Left lobe of liver (tissue), 2 donors: Measurements from ENCODE around the gene CDC42EP3. TPM values are rescaled to one million over a fixed set of nuclear protein-coding genes. Genes with fewer than 3 reads are reported as not detected.
A peak's percentile ranks its signal among the peaks of the same experiment; 100 is the strongest.

ENCODE experiments used
- ATAC-seq: fragments of 200-7000 bp; cut with Tn5 transposase; one replicate; pipeline ENCODE4 v1.9.1; 2020; ENCODE audit warnings: mild to moderate bottlenecking, moderate library complexity
- DNase-seq: peaks from one replicate; pipeline ENCODE4 v3.0.0-alpha.2; 2020; ENCODE audit warnings: low spot score
- total RNA-seq: library from RNA; stranded (reverse); gene quantifications from one replicate; pipeline ENCODE4 v1.2.1, GENCODE V29; 2021
- donor health status: DM: no; HTN: no; CAD: no; lungs with moderate emphysema.
- donor health status: DM: no; HTN: yes; CAD: no.

CDC42EP3 gene
- total RNA-seq, 1 donor from 2014 or later: 3.4 TPM

DNA sequence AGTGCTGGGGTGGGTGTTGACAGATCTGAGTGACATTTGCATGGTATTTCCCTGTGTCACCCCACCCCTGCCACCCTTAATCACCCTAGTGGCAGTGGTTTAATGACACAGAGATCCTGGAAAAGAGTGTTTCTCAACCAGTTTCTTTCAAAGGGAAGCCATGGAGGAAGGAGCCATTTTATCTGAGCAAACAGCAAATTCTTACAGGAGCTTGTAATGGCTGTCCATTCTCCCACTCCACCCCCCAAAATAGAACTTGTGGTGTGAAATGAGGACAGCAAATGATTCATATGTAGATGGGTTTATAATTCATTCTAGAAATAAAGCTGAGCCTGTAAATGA lies 51.5 kb downstream of the CDC42EP3 start:
- DNase-seq: no peak
- ATAC-seq: no peak

DNA sequence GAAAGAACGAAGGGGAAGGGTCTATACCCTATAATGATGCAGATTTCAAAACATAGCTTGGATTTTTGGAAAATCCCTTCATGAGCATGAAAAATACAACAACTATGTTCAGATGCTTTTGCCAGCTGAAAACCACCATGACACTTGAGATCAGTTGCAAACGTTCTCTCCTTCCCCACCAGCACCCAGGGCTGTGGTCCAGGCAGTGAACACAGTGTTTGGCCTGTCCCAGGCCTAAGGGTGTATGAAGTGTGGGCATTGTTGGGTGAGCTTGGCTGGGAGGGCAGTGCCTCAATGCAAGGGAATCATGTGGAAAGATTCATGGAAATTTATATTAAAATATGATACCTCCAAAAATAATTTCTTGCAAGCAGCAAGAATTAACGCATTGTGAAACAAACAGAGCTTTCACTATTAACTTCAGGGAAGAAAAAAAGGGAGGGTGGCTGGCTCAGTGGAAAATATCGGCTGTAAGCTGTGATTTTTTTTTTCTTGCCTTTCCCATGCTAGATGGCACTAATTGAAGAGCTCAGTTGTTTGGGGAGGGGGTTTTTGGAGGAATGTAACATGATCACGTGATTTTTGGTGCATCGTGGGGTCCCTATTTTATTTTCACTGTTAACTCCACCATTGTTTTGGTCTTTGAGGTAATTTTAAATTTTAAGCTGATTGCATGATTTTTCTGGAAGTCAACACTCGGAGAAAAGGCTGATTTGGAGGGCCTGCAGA lies 52.0 kb downstream of the CDC42EP3 start:
- DNase-seq (no peak), ATAC-seq (no peak)

DNA sequence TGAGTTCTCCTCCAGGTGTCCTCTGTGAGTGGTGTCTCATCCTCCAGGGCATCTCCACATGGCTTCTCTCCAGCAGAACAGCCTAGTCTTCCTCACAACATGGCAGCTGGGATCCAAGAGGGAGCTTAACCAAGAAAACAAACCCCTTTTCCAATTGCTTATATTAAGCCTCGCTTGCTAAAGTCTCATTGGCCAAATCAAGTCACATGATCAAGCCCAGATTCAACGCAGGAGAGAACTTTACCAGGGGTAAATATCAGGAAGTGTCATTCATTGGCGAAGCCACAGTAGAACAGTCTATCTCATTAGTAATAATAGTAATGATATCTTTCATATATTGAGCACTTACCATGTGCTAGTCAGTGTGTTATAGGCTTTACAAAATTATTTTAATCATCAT lies 53.1 kb downstream of the CDC42EP3 start:
- ATAC-seq: no peak
- DNase-seq: no peak

DNA sequence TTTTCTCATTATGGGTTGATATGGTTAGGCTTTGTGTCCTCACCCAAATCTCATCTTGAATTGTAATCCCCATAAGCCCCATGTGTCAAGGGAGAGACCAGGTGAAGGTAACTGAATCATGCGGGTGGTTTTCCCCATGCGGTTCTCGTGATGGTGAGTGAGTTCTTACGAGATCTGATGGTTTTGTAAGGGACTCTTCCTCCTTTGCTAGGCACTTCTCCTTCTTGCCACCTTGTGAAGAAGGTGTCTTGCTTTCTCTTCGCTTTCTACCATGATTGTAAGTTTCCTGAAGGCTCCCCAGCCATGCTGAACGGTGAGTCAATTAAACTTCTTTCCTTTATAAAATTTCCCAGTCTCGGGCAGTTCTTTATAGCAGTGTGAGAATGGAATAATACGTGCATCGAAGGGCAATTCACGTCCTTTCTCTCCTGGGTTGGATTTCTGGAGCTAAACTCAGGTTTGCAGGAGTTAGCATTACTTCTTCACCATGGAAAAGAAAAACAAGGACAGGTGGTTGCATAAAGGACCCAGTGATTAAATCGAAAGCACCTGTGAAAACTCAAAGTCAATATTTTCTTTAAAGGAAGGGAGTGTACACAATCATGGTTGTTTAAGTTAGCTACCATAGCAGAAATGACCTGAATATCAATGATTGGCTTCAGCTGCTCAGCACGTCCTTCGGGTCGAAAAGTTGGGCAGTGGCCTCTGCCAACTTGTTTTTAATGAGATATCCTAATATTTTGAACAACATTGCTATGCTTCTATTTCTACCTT lies 54.1 kb downstream of the CDC42EP3 start:
- DNase-seq: no peak
- no peak for ATAC-seq

DNA sequence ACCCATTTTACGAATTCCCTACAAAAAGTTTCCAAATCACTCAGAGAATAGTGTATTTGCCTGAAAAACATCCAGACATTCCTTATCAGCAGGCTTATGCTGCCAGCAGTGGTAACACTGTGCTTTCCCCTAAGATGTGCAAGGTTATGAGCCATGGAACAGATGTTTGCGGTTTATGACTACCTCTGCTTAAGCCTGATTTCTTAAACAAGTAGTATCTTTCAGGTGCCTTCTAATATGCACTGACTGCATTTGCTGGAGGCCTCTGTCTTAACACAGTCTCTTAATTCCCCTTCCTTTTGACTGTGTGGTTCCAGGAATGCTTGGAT lies 54.8 kb downstream of the CDC42EP3 start:
- DNase-seq (no peak), ATAC-seq (no peak)

DNA sequence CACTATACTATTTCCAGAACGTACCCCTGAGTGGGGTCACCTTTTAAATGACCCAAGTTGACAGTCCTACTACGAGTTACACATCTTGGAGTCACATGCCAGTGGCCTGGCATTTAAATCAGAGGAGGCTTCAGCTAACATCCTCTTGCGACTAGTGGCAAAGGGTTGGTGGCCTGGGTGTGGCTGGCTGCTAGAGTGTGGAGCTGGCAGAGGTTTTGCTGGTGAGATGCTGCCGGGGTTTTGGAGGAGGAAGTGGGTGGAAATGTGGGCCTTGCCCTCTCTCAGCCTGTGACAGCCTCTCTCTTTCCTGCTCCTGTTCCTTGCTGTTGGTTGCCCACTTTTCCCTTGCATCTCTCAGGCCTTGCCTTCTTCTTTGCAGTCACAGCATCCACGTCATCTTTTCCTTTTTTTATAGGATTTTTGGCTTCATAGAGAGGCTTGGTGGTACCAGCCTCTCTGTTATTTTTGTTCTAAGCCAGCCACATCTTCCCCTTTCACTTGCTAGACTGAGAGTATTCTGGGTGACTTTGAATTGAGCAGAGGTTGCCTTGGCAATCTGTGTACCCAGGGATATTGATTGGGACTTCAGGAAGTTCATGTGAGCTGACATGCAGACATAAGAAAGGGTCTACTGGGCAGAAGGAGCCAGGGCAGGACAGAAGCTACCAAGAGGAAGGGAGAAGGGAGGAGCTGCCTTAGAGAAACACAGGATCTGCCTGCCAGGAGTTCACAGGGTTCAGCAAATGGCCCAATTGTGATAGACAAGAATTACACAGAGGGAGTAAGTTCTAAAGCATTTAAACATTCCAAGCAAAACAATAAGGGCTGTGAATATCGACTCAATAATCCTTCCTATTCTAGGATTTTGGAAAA lies 55.4 kb downstream of the CDC42EP3 start:
- ATAC-seq (peak; percentile 36), DNase-seq (no peak)

DNA sequence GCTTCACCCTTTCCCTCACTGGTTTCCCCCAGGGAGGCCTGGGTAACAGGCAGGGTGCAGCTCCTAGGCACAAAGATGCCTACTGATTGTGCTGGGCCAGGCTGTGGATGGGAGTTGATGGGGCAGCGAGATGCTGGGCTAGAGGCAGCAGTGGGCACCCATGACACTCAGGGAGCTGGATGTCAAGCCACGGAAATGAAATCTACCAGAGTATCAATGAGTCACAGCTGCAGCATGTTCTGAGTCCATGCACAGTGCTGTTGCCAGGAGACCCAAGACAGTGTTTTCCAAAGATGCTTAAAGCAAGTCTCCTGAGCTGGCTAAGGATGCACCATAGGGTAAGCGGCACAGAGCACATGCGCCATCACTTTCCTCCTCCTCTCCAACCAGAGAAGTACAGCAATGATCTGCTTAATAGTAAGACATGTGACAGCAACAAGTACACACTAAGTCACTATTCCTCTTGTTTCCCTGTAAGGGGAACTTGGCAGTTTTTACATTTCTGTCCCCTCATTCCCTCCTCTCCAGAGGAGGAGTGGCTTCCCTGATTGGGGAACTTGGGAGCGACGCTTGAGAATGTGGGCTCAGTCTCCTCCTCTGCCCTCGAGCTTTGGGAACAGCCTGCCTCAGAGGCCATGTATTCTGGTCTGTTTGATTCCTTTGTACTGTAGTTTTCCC lies 57.2 kb downstream of the CDC42EP3 start:
- DNase-seq: no peak

DNA sequence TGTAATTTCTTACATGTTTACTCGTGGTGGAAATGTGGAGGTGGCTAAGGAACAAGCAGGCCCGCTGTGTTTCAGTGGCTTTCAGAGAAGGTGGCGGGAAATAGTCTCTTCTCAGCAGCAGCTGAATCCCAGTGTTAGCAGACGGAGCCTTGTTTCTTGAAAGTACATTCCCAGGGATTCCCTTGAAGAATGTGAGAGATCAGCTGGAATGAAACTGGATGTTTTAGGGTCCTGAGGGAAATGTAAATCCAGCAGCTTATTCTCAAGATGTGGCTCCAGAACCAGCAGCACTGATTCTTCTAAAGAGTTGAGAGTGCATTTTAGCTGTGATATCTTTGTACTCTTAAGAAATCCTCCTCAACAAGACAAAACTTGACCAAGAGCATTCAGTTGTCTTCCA lies 59.1 kb downstream of the CDC42EP3 start:
- DNase-seq (no peak), ATAC-seq (no peak)

More for the DNA sequence above, 57.2 kb downstream of the CDC42EP3 start:
- ATAC-seq: no peak

DNA sequence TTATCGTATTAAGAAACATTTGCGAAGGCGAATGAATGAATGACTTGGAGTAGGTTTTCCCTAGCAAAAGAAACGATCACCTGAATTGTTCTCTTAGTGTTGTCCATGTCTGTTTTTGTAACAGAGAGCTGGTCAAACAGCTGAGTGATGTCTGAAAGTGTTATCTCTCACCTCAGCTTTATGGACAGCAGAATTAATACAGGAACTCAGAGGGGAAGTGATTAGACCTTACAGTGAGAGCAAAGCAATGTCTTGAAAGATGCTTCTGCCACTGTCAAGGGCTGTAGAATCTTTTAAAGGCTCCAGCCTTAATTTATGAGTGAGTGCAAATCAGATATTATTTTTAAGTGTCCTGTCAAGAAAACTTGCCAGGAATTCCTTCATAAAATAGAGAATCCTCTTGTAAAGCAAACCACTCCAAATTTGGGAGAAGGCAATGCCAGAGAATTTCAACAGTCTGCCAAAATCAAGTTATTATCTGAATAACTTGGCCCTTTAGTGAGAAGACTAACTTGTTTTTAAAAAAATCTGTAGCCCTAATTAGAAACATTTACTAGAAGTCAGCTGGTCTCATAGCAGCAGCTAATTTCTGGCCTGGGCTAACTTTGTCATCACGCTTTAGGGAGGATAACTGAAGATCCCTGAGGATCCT lies 60.7 kb downstream of the CDC42EP3 start:
- DNase-seq (no peak), ATAC-seq (no peak)

DNA sequence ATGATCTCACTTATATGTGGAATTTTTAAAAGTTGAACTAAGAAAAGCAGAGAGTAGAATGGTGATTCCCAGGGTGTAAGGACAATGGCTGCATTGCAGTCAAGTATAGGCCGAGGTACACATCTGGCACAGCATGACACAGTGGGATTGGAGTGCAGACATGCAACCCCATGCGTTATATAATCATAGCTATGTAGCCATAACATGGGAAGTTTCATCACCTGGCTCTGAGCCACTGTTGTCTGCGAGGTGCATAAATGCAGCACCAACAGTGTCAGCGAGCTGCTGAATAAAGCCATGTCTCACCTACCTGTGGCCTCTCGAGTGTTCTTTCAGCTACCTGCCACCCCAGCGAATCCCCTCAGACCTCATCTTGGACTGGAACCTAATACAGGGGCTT lies 61.7 kb downstream of the CDC42EP3 start:
- DNase-seq (no peak), ATAC-seq (no peak)

DNA sequence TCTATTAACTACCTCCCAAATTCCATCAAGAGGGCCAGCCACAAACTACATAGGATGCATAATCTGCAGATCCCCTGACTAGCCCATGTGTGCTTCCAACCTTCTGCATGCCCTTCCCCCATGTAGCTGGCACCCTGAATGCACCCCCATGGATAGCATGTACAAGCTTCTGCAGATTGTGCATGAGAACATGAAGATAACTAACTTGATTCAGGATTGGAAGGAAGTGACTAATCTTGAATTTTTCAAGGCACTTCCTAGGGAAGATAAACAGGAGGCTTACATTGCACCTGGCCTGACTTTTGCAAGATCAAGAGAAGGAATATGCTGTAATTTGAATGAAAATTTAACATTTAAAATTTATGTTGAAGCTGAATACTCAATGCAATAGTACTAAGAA lies 66.7 kb downstream of the CDC42EP3 start:
- ATAC-seq: no peak
- no peak for DNase-seq

DNA sequence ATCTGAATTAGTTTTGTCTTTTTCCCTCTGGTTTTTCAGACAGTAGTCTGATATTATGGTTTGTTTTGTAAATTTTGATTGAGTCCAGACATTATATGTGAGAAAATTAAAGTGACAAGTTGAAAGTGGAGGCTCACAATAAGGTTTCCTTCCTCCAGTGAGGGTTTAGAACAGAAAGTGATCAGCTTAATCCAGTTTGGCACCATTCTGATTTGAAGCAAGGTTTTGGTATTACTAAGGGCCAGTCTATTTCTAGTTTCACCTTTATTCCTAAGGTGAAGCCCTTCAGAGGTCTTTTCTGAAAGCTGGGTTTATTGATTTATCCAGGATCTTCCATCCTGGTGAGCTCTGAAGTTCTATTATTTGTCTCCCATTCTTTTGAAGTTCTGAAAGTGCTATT lies 68.7 kb downstream of the CDC42EP3 start:
- DNase-seq: no peak
- ATAC-seq: no peak

DNA sequence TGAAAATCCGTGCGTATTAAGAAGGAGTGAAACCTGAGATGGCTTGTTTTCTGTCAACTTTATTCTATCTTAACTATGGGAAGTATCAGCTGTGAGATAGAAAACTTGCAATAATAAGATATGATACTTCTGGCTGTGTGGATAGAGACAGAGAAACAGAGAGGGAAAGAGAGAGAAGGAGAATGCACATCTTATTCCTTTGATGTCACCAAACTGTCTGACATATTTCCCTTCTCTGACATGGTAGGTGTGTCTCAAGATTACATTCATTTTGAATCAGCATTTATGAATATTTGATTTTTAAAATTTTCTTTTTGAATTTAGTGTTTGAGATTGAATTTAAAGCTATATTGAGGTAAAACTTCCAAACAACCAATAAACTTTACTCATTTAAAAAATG lies 69.4 kb downstream of the CDC42EP3 start:
- DNase-seq (no peak), ATAC-seq (no peak)

DNA sequence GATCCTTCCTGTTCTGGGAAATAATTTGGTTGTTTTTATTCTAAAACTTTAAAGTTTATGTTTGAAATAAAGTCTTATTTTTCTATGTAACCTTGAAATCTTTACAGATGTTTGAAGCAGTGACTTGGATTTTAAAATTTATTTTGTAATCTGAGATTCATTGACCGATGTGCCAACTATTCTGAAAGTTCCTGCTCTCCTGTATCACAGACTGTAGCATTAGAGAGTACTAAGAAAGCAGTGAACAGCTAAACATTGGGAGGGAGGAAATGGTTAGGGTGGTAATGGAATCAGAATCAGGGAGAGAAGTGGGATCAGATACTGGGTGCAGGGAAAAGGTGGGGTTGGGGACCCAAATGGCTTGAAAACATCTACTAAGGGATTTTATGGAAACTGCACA lies 69.9 kb downstream of the CDC42EP3 start:
- DNase-seq: no peak
- no peak for ATAC-seq

DNA sequence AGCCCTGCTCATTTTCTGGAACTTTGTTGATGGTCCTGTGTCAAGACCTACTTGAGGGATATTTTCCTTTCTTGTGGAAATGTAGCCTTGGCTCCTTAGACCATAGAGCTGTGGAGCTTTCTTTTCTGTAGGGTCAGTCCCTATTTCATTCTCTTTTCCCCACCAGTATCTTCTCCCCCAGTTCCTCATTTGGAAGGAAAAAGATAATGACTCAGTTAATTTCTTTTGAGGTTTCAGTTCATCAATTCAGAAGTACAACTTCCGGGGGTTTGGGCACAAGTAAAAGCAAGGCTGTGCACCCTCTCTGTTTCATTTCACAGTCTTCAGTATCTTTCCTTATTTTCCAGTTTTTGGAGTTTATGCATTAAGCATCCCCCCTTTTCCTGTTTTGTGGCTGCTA lies 70.7 kb downstream of the CDC42EP3 start:
- no peak for DNase-seq
- no peak for ATAC-seq

DNA sequence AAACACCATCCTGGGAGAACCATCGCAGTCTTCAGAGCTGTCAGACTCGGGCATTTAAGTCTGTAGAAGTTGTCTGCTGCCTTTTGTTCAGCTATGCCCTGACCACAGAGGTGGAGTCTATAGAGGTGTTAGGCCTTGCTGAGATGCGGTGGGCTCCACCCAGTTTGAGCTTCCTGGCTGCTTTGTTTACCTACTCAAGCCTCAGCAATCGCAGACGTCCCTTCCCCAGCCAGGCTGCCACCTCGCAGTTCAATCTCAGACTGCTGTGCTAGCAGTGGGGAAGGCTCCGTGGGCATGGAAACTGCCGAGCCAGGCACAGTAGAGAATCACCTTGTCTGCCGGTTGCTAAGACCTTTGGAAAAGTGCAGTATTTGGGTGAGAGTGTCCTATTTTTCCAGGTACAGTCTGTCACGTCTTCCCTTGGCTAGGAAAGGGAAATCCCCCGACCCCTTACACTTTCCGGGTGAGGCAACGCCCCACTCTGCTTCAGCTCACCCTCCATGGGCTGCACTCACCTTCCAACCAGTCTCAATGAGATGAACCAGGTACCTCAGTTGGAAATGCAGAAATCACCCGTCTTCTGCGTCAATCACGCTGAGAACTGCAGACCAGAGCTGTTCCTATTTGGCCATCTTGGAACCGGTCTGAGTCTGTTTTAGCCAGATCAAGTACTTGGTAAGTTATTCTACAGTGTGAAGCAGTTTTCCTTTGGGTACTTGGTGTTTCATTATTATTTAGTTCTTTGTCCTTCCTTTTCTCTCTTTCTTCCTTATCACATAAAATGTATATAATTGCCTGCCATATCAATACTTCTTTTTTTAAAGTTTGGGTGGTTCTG lies 71.5 kb downstream of the CDC42EP3 start:
- DNase-seq (no peak), ATAC-seq (no peak)

DNA sequence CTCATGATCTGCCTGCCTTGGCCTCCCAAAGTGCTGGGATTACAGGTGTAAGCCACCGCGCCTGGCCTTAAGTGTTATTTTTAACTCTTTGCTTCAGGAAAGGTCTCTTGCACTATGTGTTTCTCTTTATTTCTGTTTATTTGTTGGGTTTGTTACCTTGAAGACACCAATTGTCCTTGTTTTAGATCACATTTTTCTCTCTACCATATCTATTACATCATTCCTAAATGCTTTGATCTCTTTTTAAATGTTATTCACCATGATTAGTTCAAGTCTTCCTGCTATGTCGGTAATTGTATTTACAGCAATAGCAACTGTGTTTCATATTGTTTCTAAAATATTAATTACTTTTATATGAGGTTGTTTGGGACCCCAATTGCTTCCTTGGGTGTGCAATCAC lies 77.7 kb downstream of the CDC42EP3 start:
- DNase-seq (no peak), ATAC-seq (no peak)

DNA sequence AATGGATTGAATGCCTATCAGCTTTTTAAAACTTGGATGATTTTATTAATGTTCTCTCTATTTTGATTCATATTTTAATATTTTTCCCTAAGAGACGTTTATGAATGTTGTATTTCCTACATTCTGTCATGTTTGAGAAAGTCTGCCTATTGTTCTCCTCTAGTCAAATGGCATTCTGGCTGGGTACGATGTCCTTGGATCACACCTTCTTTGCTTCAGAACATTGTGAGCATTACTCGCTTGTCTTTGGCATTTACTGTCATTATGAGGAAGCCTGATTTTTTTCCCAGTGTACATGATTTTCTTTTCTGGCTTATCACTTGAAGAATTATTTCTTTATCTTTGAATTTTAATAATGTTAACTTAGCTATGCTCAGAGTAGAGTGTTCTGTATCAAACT lies 78.4 kb downstream of the CDC42EP3 start:
- ATAC-seq (no peak), DNase-seq (no peak)
